ENCODE data around the gene HBA1.
"Not testable (repeated sequence)": the region's sequence is repeated elsewhere in the genome, so short reads cannot be mapped to it uniquely, and the experiment has no call there.

DNA sequence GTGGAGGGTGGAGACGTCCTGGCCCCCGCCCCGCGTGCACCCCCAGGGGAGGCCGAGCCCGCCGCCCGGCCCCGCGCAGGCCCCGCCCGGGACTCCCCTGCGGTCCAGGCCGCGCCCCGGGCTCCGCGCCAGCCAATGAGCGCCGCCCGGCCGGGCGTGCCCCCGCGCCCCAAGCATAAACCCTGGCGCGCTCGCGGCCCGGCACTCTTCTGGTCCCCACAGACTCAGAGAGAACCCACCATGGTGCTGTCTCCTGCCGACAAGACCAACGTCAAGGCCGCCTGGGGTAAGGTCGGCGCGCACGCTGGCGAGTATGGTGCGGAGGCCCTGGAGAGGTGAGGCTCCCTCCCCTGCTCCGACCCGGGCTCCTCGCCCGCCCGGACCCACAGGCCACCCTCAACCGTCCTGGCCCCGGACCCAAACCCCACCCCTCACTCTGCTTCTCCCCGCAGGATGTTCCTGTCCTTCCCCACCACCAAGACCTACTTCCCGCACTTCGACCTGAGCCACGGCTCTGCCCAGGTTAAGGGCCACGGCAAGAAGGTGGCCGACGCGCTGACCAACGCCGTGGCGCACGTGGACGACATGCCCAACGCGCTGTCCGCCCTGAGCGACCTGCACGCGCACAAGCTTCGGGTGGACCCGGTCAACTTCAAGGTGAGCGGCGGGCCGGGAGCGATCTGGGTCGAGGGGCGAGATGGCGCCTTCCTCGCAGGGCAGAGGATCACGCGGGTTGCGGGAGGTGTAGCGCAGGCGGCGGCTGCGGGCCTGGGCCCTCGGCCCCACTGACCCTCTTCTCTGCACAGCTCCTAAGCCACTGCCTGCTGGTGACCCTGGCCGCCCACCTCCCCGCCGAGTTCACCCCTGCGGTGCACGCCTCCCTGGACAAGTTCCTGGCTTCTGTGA lies at the start of gene HBA1:
- not testable (repeated sequence) for TF ChIP-seq TAF1, POLR2A, POLR2AphosphoS5 (IDR thresholded peaks at IDR 0.05; ENCODE audit: low read depth, low read length)

Measured in GM12891 (cell line).